SW480 (cell line): ENCODE measurements around the gene ACIN1.

Source experiments
- DNase-seq: peaks from one replicate; pipeline ENCODE4 v3.0.0-alpha.2; 2016; ENCODE audit warnings: low spot score

ACIN1 gene

GRCh38 chr14:23079716-23080115 is 15.2 kb downstream of the ACIN1 start:
- DNase-seq, result no peak

- DNase-seq, result peak; percentile 56
Measured at GRCh38 chr14:23078692-23079116, 16.2 kb downstream of the ACIN1 start.

- no peak for DNase-seq
Measured at GRCh38 chr14:23077962-23078361, 17.0 kb downstream of the ACIN1 start.

- no peak for DNase-seq
Measured at GRCh38 chr14:23076785-23077408, 18.0 kb downstream of the ACIN1 start.

- no peak for DNase-seq
Measured at GRCh38 chr14:23074906-23075305, 20.0 kb downstream of the ACIN1 start.

- DNase-seq, result peak; percentile 33
Measured at GRCh38 chr14:23071921-23072539, 22.9 kb downstream of the ACIN1 start.

GRCh38 chr14:23071244-23071920 is 23.6 kb downstream of the ACIN1 start:
- peak; percentile 86 for DNase-seq

GRCh38 chr14:23070262-23071129 is 24.4 kb downstream of the ACIN1 start:
- no peak for DNase-seq

GRCh38 chr14:23069413-23069806 is 25.5 kb downstream of the ACIN1 start:
- DNase-seq, result no peak

GRCh38 chr14:23068789-23069412 is 26.0 kb downstream of the ACIN1 start:
- DNase-seq, result peak; percentile 82

- no peak for DNase-seq
Measured at GRCh38 chr14:23067847-23068788, 26.8 kb downstream of the ACIN1 start.

GRCh38 chr14:23066855-23067744 is 27.8 kb downstream of the ACIN1 start:
- DNase-seq, result no peak

GRCh38 chr14:23066368-23066767 is 28.6 kb downstream of the ACIN1 start:
- DNase-seq, result no peak

GRCh38 chr14:23063601-23064000 is 31.3 kb downstream of the ACIN1 start:
- DNase-seq, result no peak

- peak; percentile 60 for DNase-seq
Measured at GRCh38 chr14:23062002-23062401, 32.9 kb downstream of the ACIN1 start.

- DNase-seq, result no peak
Measured at GRCh38 chr14:23060536-23061260, 34.2 kb downstream of the ACIN1 start.

- no peak for DNase-seq
Measured at GRCh38 chr14:23058654-23059504, 36.1 kb downstream of the ACIN1 start.
